ENCODE measurements around the gene SHPK.
A peak's percentile ranks its signal among the peaks of the same experiment; 100 is the strongest.

SHPK gene

DNA sequence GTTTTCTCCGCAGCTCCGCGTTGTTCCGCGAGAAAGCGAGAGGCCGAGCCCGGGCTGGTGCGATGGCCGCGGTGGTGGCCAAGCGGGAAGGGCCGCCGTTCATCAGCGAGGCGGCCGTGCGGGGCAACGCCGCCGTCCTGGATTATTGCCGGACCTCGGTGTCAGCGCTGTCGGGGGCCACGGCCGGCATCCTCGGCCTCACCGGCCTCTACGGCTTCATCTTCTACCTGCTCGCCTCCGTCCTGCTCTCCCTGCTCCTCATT is 33.0 kb upstream of the SHPK start:
- Histone ChIP-seq H3K79me2 (ENCODE audit: low read length) (peaks cover 26% of the 10 kb centered on the region), H3F3A (ENCODE audit: insufficient read depth, low read length) (no peaks in the 10 kb centered on the region), H3K4me1 (ENCODE audit: low read length) (peaks cover 3% of the 10 kb centered on the region; the same call in 1 of the 2 replicates), H4K20me1 (ENCODE audit: insufficient read depth, low read length) (no peaks in the 10 kb centered on the region), H3K4me3 (ENCODE audit: low read length) (peak overlapping the region; percentile 89), H3K9ac (ENCODE audit: low read length) (peak overlapping the region; percentile 83), H2AFZ (ENCODE audit: low read length) (peak overlapping the region; percentile 74), H3K9me2 (replicated peaks; ENCODE audit: insufficient read depth, low read length) (no peaks in the 10 kb centered on the region), H3K27ac (ENCODE audit: low read length) (peak overlapping the region; percentile 31; the same call in 1 of the 2 replicates), H3K36me3 (replicated peaks; ENCODE audit: insufficient read depth, low read length) (no peaks in the 10 kb centered on the region), H3K9me3 (replicated peaks; ENCODE audit: insufficient read depth, low read length) (no peaks in the 10 kb centered on the region), H3K4me2 (ENCODE audit: low read depth, low read length) (peak overlapping the region; percentile 98), H3K27me3 (replicated peaks; ENCODE audit: insufficient read depth, low read length) (no peaks in the 10 kb centered on the region)
- DNase-seq = no peak
- TF ChIP-seq EZH2 (optimal IDR thresholded peaks at IDR 0.05; ENCODE audit: low read depth, low read length) = no peak
- no peak for TF ChIP-seq EZH2phosphoT487 (IDR thresholded peaks at IDR 0.05; ENCODE audit: low read length)
- TF ChIP-seq, protein P1, sequence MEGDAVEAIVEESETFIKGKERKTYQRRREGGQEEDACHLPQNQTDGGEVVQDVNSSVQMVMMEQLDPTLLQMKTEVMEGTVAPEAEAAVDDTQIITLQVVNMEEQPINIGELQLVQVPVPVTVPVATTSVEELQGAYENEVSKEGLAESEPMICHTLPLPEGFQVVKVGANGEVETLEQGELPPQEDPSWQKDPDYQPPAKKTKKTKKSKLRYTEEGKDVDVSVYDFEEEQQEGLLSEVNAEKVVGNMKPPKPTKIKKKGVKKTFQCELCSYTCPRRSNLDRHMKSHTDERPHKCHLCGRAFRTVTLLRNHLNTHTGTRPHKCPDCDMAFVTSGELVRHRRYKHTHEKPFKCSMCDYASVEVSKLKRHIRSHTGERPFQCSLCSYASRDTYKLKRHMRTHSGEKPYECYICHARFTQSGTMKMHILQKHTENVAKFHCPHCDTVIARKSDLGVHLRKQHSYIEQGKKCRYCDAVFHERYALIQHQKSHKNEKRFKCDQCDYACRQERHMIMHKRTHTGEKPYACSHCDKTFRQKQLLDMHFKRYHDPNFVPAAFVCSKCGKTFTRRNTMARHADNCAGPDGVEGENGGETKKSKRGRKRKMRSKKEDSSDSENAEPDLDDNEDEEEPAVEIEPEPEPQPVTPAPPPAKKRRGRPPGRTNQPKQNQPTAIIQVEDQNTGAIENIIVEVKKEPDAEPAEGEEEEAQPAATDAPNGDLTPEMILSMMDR (IDR thresholded peaks at IDR 0.05; ENCODE audit: low read length) = no peak

DNA sequence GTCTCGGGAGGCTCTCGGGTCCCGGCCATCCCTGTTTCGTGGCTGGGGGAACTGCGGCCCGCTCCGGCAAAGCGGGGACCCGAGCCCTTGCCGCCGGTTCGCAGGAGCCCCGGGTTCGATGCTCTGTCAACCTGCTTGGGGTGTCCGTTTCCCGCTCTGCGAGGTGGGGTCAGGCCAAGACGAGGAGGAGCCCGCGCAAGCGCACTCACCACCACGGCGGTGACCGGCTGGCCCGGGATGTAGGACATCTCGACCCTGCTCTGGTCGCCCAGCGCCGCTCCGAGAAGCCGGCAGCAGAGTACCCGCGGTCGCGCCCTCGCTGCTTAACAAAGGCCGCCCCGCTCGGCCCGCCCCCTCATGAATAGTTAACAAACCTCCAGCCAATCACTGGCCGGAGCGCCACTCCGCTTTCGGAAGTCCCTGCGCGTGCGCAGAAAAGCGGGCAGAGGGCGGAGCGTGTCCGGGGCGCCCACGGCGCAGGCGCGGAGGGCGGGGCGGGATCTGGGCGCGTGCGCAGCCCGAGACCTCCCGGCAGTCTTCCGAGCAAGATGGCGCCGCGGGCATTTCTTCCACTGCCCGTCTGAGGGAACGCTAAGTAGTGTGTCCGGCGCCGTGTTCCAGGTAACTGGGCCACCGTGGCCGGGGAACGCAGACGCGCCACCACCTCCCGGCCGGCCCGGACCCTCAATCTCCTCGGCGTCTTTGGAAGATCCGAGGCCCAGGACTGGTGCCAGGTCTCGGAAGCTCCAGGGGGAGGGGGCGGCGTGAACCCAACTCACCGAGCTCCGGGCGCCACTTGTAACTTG is 32.4 kb upstream of the SHPK start, which contains the start of the genes EMC6 and TAX1BP3:
TSS of gene EMC6 (plus strand) at position 534 of the 806 bp plus-strand sequence. CDS start 335 bp downstream, outside the sequence.
TSS of gene TAX1BP3 (minus strand) at position 300 of the 806 bp plus-strand sequence. CDS start at position 248, 52 bp downstream.
- no peaks in the 10 kb centered on the region for H3K9me3 ChIP-seq (replicated peaks; ENCODE audit: insufficient read depth, low read length)
- peak within 1 kb of the TSS; percentile 31; the same call in 1 of the 2 replicates for H3K27ac ChIP-seq (ENCODE audit: low read length)
- peak within 1 kb of the TSS; percentile 94 for H2AFZ ChIP-seq (ENCODE audit: low read length)
- H3K9ac ChIP-seq (ENCODE audit: low read length) = peak within 1 kb of the TSS; percentile 83
- no peaks in the 10 kb centered on the region for H3F3A ChIP-seq (ENCODE audit: insufficient read depth, low read length)
- no peaks in the 10 kb centered on the region for H3K9me2 ChIP-seq (replicated peaks; ENCODE audit: insufficient read depth, low read length)
- H3K4me2 ChIP-seq (ENCODE audit: low read depth, low read length) = peak within 1 kb of the TSS; percentile 98
- peaks cover 3% of the 10 kb centered on the region; the same call in 1 of the 2 replicates for H3K4me1 ChIP-seq (ENCODE audit: low read length)
- no peaks in the 10 kb centered on the region for H4K20me1 ChIP-seq (ENCODE audit: insufficient read depth, low read length)
- peak within 1 kb of the TSS; percentile 89 for H3K4me3 ChIP-seq (ENCODE audit: low read length)
- H3K79me2 ChIP-seq (ENCODE audit: low read length) = peaks cover 26% of the 10 kb centered on the region
- no peaks in the 10 kb centered on the region for H3K36me3 ChIP-seq (replicated peaks; ENCODE audit: insufficient read depth, low read length)
- TF ChIP-seq, protein P1 (IDR thresholded peaks at IDR 0.05; ENCODE audit: low read length) = no peak
- no peaks in the 10 kb centered on the region for H3K27me3 ChIP-seq (replicated peaks; ENCODE audit: insufficient read depth, low read length)
- peak; percentile 98 for DNase-seq

DNA sequence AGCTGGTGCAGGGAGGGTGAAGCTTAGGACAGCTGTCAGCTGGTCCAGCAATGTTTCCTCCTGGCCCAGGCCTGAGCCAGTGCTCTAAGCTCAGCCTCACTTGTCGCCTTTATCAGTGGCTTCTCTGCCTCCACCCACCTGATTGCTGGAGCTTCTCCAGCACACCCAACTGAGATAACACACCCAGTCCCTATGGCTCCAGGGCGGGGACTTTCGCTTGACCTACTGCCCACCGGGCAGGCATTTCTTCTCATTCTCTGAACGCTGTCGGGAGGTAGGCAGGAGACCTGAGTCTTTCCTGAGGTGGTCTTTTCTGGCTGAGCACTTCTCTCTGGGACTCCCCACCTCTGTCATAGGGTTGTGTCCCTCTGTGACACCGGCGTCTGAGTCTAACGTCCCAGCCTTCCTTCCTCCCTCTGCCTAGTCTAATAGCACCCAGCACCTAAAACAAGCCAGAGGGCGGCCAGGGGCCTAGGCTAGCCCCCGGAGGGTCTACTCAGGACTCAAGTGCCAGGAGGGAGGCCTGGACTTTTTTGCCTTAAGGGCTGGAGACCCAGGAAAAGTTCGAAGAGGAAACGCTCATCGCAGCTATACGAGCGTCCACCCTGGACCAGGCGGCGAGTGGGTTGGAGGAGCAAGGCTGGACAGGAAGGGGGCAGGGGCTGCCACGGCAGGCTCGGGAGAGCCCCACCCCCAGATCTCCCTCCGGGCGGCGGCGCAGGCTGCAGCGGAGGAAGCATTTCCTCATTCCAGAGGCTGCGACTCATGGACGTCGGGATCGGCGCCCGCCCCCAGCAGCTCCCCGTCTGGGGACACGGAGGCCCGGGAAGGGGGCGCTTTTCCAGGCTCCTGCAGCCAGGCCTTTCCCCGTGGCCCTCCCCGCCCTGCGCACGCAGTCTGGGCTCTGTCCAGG is 31.6 kb upstream of the SHPK start:
- H3K36me3 ChIP-seq (replicated peaks; ENCODE audit: insufficient read depth, low read length) = no peaks in the 10 kb centered on the region
- H4K20me1 ChIP-seq (ENCODE audit: insufficient read depth, low read length) = no peaks in the 10 kb centered on the region
- no peaks in the 10 kb centered on the region for H3K9me2 ChIP-seq (replicated peaks; ENCODE audit: insufficient read depth, low read length)
- TF ChIP-seq EZH2phosphoT487 (IDR thresholded peaks at IDR 0.05; ENCODE audit: low read length) (no peak), EZH2 (optimal IDR thresholded peaks at IDR 0.05; ENCODE audit: low read depth, low read length) (no peak)
- TF ChIP-seq, protein P1 (IDR thresholded peaks at IDR 0.05; ENCODE audit: low read length) = no peak
- DNase-seq = peak; percentile 5
- peaks cover 26% of the 10 kb centered on the region for H3K79me2 ChIP-seq (ENCODE audit: low read length)
- peak overlapping the region; percentile 94 for H2AFZ ChIP-seq (ENCODE audit: low read length)
- peak overlapping the region; percentile 96 for H3K4me2 ChIP-seq (ENCODE audit: low read depth, low read length)
- peaks cover 3% of the 10 kb centered on the region; the same call in 1 of the 2 replicates for H3K4me1 ChIP-seq (ENCODE audit: low read length)
- H3K27ac ChIP-seq (ENCODE audit: low read length) = peak overlapping the region; percentile 9; the same call in 1 of the 2 replicates
- peak overlapping the region; percentile 64; the same call in 1 of the 2 replicates for H3K9ac ChIP-seq (ENCODE audit: low read length)
- H3K9me3 ChIP-seq (replicated peaks; ENCODE audit: insufficient read depth, low read length) = no peaks in the 10 kb centered on the region
- H3K27me3 ChIP-seq (replicated peaks; ENCODE audit: insufficient read depth, low read length) = no peaks in the 10 kb centered on the region
- no peaks in the 10 kb centered on the region for H3F3A ChIP-seq (ENCODE audit: insufficient read depth, low read length)
- H3K4me3 ChIP-seq (ENCODE audit: low read length) = peak overlapping the region; percentile 89

All from MM.1S (cell line).